Right renal cortex interstitium (tissue), 3 donors: ENCODE results near the gene ZNF547. TPM values are rescaled to one million over a fixed set of nuclear protein-coding genes. Genes with fewer than 3 reads are reported as not detected.
"Not testable (repeated sequence)": the region's sequence is repeated elsewhere in the genome, so short reads cannot be mapped to it uniquely, and the experiment has no call there.

ENCODE experiments used
- DNase-seq, 3 donors: peaks; one replicate each; pipeline ENCODE4 v3.0.0-alpha.2; 2013; ENCODE audit warnings: low read depth in 3 of 3, low spot score in 2 of 3
- polyA plus RNA-seq, 3 donors: library from polyadenylated mRNA; unstranded; fragments of 120-200 nt; gene quantifications; one replicate each; pipeline ENCODE4 v1.2.1, GENCODE V29; 2013; ENCODE audit not compliant: insufficient read length in 3 of 3

The ZNF547 gene
- polyA plus RNA-seq, 3 donors: 6.2 to 6.9 (median 6.8) TPM

DNA sequence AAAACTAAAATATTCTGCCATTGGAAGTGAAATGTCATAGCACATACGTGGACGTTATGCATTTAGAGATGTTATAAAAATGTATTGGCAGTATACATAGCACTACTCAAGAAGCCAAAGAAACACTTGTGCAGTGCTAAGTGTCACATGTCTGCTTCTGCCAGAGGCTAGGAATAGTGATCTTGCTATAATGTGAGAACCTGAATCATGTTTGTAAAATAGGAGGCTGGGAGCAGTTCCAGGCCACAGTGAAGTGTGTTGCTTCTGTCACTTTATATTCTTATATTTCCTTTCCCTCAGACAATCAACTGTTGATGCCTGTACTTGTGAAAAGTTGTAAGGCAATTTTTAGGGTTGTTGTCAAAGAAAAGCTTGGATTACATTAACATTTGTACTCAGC lies 3.4 kb downstream of the ZNF547 start:
- no peak for DNase-seq

- no peak for DNase-seq
Measured at GRCh38 chr19:57374179-57374578, 10.8 kb downstream of the ZNF547 start.

DNA sequence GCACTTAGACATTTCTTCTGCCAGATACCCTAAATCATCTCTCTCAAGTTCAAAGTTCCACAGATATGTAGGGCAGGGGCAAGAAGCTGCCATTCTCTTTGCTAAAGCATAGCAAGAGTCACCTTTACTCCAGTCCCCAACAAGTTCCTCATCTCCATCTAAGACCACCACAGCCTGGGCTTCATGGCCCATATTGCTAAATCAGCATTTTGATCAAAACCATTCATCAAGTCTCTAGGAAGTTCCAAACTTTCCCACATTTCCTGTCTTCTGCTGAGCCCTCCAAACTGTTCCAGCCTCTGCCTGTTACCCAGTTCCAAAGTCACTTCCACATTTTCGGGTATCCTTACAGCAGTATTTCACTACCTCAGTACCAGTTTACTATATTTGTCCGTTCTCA lies 11.3 kb downstream of the ZNF547 start:
- not testable (repeated sequence) for DNase-seq

- no peak for DNase-seq
Measured at GRCh38 chr19:57376151-57376550, 12.8 kb downstream of the ZNF547 start.

- no peak for DNase-seq
Measured at GRCh38 chr19:57377498-57378146, 14.3 kb downstream of the ZNF547 start.

GRCh38 chr19:57380923-57381322 lies 17.6 kb downstream of the ZNF547 start:
- no peak for DNase-seq

DNA sequence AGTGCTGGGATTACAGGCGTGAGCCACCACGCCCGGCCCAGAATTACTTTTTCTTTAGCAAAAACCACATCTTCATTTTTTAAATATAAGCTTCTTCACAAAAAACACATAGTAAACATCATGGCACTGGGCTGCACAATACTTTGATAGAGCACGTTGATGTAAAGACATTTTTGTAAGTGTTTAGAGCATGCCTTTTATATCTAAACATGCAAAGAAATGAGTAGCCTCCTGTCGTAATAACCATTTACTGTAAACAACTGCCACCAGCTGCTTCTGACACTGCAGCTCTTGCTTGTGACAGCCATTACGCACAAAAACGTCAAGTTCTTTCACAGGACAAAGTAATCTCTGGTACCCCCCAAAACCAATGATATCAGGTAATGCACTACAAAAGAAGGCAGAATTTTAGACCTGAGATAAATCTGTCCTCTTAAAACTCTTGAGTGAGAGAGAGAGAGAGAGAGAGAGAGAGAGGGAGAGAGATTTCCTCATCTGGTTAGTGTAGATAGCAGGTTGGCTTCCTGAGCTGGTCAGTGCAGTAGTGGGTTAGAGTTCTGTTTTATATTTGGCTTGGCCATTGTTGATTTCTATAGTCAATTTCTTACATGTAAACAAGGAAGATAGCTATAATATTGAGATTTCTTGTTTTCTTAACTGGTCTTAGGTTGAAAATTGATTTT lies 19.6 kb downstream of the ZNF547 start:
- DNase-seq: no peak

- no peak for DNase-seq
Measured at GRCh38 chr19:57389194-57389729, 25.9 kb downstream of the ZNF547 start.

- DNase-seq: peak; percentile 96 to 97 (median 96)
Measured at GRCh38 chr19:57389730-57390598, 26.6 kb downstream of the ZNF547 start, which contains the start of gene ZNF548. ZNF548 (plus strand) TSS chr19:57389854; CDS start chr19:57390100, 246 bp downstream.

DNA sequence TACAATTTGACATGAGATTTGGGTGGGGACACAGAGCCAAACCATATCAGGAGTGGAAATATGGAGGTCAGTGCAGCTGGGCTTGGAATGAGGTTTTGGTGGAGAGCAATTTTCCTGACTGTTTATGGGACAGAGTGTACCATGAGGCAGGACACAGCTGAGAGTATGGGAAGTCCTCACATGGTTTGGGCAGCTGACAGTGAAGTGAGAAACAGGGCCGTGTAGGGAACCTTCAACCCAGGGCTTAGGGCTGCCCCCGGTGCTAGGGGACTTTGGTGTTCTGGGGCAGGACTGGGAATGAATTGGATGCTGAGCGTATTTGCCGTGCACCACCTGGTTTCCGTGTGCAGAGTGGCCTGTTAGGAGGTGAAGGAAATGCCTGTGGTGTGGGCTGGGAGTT lies 32.4 kb downstream of the ZNF547 start:
- no peak for DNase-seq

GRCh38 chr19:57398868-57399267 lies 35.5 kb downstream of the ZNF547 start:
- DNase-seq: no peak

- no peak for DNase-seq
Measured at GRCh38 chr19:57403737-57404563, 40.6 kb downstream of the ZNF547 start.

DNA sequence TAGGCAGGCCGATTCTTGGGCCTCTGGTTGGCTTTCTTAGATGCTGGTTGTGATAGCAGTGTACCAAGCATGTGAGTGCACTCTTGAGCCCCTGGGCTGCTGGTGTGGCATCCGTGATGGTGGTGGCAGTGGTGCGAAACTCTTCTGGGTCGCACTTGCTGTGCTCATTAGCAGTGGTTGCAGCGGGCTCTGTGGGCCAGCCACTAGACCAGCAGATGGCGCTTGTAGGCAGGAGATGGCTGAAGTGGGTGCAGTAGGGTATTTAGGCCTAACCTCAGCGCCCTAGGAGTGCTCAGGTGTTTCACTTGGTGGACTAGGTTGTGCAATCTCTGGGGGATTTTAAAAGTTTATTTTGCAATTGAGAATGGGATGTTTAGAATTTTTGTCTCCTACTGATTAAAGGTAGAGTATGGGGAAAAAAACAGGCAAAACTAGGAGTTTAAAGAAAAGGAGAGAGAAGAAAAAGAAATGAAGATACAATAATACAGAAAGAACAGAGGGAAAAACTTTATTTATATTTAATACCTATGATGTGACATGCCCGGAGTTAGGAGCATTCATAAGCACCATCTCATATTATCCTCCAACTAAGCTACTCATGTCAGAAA lies 43.3 kb downstream of the ZNF547 start:
- DNase-seq: peak in 1 of 3 donors; percentile 29

GRCh38 chr19:57410877-57411671 lies 47.7 kb downstream of the ZNF547 start, which contains the start of gene ZNF17:
ZNF17 (plus strand) TSS chr19:57411161; CDS start chr19:57413616, 2,455 bp downstream.
- peak; percentile 78 to 86 (median 78) for DNase-seq

- no peak for DNase-seq
Measured at GRCh38 chr19:57419439-57419838, 56.1 kb downstream of the ZNF547 start.

GRCh38 chr19:57421037-57421436 lies 57.7 kb downstream of the ZNF547 start:
- DNase-seq: no peak
